Left lung (tissue), 10 donors: ENCODE results near the gene SLC39A2. TPM values are rescaled to one million over a fixed set of nuclear protein-coding genes. Genes with fewer than 3 reads are reported as not detected.
"Not testable (repeated sequence)": the region's sequence is repeated elsewhere in the genome, so short reads cannot be mapped to it uniquely, and the experiment has no call there.

ENCODE experiments used
- ATAC-seq: fragments of 200-7000 bp; cut with Tn5 transposase; one replicate; pipeline ENCODE4 v1.9.1; 2020; ENCODE audit warnings: moderate library complexity
- DNase-seq, 4 donors: peaks; one replicate each; pipeline ENCODE4 v3.0.0-alpha.2; 2013 to 2020
- H3K27ac ChIP-seq, 2 donors: fragments of 200-600 bp; sonication (generic) in 1 of 2; one replicate each; pipeline versions ENCODE4 v1.5.0 to v1.8.0; 2020 to 2021
- H3K27me3 ChIP-seq, 2 donors: fragments of 200-600 bp; sonication (generic) in 1 of 2; one replicate each; pipeline versions ENCODE4 v1.5.0 to v1.8.0; 2020 to 2021
- H3K36me3 ChIP-seq, 2 donors: fragments of 200-600 bp; sonication (generic) in 1 of 2; one replicate each; pipeline versions ENCODE4 v1.5.0 to v1.8.0; 2020 to 2021
- H3K4me1 ChIP-seq, 2 donors: fragments of 200-600 bp; one replicate each; pipeline ENCODE4 v1.8.0; 2021
- H3K4me3 ChIP-seq, 2 donors: fragments of 200-600 bp; sonication (generic) in 1 of 2; one replicate each; pipeline versions ENCODE4 v1.5.0 to v1.8.0; 2020 to 2021; ENCODE audit warnings: mild to moderate bottlenecking in 1 of 2
- H3K9me3 ChIP-seq, 2 donors: fragments of 200-600 bp; sonication (generic) in 1 of 2; one replicate each; pipeline versions ENCODE4 v1.5.0 to v1.8.0; 2020 to 2021
- intact Hi-C, 2 donors: fragments of 100-400 bp; cut with DNase I; formaldehyde crosslinking; loops; one replicate each; pipeline versions ENCODE4 v1.11.2 to v1.14.2; 2022
- polyA plus RNA-seq, 6 donors: library from polyadenylated mRNA; unstranded; fragments of 120-200 nt; gene quantifications; one replicate each; pipeline ENCODE4 v1.2.1, GENCODE V29; 2013; ENCODE audit not compliant: insufficient read length in 6 of 6
- total RNA-seq, 2 donors: library from RNA; stranded (reverse); fragmentation: NEBNext Ultra II Directional; extraction: Animal tissue kit (Norgen Biotek cat#: 25700); gene quantifications; one replicate each; pipeline ENCODE4 v1.2.1, GENCODE V29; 2021
- TF ChIP-seq, protein P1 (sequence below), 2 donors: fragments of 200-600 bp; sonication (generic) in 1 of 2; IDR thresholded peaks; one replicate each; pipeline versions ENCODE4 v1.5.0 to v1.8.0; 2021; ENCODE audit warnings: antibody characterized with exemption in 2 of 2
- donor health status: DM: no; HTN: yes; CAD: no.
- donor health status: DM: no; HTN: no; CAD: no.

SLC39A2 gene
- total and polyA plus RNA-seq, 8 donors = 0.10 to 0.50 (median 0.28) TPM; not detected in 2

DNA sequence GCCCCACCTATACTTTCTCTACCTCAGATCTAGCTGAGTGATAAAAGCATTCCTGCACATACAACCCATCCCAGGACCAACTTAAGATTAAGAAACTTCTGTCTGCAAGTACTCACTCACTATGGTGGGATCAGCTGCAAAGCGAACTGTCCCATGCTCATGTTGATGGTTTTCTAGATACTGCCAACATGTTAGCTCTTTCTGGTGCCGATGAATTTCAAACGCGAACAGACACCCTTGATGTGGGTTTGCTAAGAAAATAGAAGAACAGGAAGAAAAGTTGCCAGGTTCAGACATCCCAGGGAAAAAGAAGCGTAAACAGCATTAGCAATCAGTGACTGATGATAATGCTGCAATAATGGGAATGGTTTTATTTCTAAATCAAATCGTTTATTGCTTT lies 1.5 kb upstream of the SLC39A2 start:
- Histone ChIP-seq H3K36me3 (peaks cover 0 to 55% of the 10 kb centered on the region in 2 donors), H3K27me3 (no peaks in the 10 kb centered on the region), H3K9me3 (no peaks in the 10 kb centered on the region), H3K4me3 (no peak overlapping the region), H3K27ac (no peak overlapping the region), H3K4me1 (no peaks in the 10 kb centered on the region)
- DNase-seq = no peak
- TF ChIP-seq, protein P1, sequence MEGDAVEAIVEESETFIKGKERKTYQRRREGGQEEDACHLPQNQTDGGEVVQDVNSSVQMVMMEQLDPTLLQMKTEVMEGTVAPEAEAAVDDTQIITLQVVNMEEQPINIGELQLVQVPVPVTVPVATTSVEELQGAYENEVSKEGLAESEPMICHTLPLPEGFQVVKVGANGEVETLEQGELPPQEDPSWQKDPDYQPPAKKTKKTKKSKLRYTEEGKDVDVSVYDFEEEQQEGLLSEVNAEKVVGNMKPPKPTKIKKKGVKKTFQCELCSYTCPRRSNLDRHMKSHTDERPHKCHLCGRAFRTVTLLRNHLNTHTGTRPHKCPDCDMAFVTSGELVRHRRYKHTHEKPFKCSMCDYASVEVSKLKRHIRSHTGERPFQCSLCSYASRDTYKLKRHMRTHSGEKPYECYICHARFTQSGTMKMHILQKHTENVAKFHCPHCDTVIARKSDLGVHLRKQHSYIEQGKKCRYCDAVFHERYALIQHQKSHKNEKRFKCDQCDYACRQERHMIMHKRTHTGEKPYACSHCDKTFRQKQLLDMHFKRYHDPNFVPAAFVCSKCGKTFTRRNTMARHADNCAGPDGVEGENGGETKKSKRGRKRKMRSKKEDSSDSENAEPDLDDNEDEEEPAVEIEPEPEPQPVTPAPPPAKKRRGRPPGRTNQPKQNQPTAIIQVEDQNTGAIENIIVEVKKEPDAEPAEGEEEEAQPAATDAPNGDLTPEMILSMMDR (IDR thresholded peaks at IDR 0.05) = no peak
- intact Hi-C loops = no loop called here
- ATAC-seq = no peak

DNA sequence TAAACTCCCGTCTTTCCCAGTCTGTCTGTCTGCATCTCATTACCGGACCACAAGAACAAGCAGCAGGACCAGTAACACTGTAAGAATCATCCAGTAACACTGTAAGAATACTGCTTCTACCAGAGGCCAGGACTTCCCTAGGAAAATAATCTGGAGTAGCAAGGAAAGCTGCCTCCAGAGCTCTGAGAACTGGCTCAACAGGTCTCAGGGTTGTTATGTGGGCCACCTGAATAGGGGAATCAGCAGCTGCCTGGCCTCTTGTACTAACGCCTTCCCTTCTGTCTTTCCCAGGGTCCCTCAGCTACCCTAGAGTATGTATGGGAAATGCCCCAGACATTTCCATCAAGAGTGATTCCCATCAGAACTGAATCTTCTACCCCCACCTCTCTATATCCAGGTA lies 954 bp upstream of the SLC39A2 start:
- DNase-seq (peak in 1 of 4 donors; percentile 55), ATAC-seq (peak; percentile 17)
- no peak overlapping the region for H3K27ac ChIP-seq
- H3K4me1 ChIP-seq = no peaks in the 10 kb centered on the region
- TF ChIP-seq, protein P1 (IDR thresholded peaks at IDR 0.05) = no peak
- intact Hi-C loops = no loop called here
- H3K9me3 ChIP-seq = no peaks in the 10 kb centered on the region
- no peaks in the 10 kb centered on the region for H3K27me3 ChIP-seq
- H3K4me3 ChIP-seq = no peak overlapping the region
- peaks cover 0 to 49% of the 10 kb centered on the region in 2 donors for H3K36me3 ChIP-seq

DNA sequence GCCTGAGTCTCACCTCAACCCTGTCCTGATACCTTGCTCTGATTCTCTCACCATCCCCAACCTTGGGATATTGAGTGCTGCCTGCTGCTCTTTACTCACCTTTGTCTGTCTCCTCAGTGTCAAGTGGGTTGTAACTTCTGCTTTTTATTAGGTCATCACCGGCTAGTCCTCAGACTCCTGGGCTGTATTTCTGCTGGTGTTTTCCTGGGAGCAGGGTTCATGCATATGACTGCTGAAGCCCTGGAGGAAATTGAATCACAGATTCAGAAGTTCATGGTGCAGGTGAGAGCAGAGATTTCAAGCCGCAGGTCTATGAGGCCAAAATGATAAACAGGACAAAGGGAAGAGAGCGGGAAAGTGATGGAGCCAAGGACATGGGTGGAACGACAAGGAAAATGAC lies 498 bp downstream of the SLC39A2 start:
- Histone ChIP-seq H3K27me3 (no peaks in the 10 kb centered on the region), H3K36me3 (peaks cover 0 to 35% of the 10 kb centered on the region in 2 donors), H3K4me3 (no peak overlapping the region), H3K4me1 (no peaks in the 10 kb centered on the region), H3K9me3 (no peaks in the 10 kb centered on the region), H3K27ac (no peak overlapping the region)
- intact Hi-C loops = no loop called here
- TF ChIP-seq, protein P1 (IDR thresholded peaks at IDR 0.05) = no peak
- ATAC-seq (no peak), DNase-seq (no peak)

DNA sequence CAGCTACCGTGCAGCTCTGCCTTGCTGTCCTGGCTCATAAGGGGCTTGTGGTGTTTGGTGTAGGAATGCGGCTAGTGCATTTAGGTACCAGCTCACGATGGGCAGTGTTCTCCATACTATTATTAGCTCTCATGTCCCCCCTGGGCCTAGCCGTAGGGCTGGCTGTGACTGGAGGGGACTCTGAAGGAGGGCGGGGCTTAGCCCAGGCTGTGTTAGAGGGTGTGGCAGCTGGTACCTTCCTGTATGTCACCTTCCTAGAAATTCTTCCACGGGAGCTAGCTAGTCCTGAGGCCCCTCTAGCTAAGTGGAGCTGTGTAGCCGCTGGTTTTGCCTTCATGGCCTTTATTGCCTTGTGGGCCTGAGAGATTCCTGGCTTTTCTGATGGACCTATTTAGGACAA lies 2.1 kb downstream of the SLC39A2 start:
- Histone ChIP-seq H3K27me3 (no peaks in the 10 kb centered on the region), H3K36me3 (peaks cover 0 to 18% of the 10 kb centered on the region in 2 donors), H3K4me3 (no peak overlapping the region), H3K27ac (no peak overlapping the region), H3K4me1 (no peaks in the 10 kb centered on the region), H3K9me3 (no peaks in the 10 kb centered on the region)
- ATAC-seq = no peak
- TF ChIP-seq, protein P1 (IDR thresholded peaks at IDR 0.05) = no peak
- intact Hi-C loops = no loop called here
- no peak for DNase-seq

DNA sequence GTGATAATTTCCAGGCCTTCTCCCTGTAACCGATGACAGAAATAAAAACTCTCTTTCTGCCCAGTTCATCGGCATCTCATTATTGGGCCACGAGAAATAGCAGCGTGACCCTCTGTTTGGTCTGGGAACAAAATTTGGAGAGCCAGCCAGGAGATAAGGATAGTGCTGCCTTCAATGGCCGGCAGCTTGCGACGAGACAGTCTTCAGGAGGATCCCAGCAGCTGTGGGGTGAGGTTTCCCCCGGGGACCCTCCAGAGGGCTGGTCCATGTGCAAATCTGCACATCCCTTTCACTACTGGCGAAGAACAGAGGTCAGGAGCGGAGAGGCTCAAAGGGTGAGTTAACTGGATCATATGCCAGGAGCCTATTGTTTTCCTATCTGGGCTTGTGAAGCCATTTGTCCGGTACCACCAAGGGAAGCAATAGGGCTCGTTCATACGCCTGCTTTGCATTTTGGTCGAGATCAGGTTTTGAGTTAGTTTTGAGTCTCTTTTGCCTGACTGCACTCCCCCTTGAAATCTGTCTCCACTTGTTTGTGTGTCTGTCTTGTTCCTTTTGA lies 4.8 kb downstream of the SLC39A2 start:
- H3K9me3 ChIP-seq = no peaks in the 10 kb centered on the region
- no peaks in the 10 kb centered on the region for H3K27me3 ChIP-seq
- H3K27ac ChIP-seq = no peak overlapping the region
- no peak overlapping the region for H3K4me3 ChIP-seq
- DNase-seq (no peak), ATAC-seq (no peak)
- no peaks in the 10 kb centered on the region for H3K36me3 ChIP-seq
- H3K4me1 ChIP-seq = no peaks in the 10 kb centered on the region
- TF ChIP-seq, protein P1 (IDR thresholded peaks at IDR 0.05) = no peak
- intact Hi-C loops = no loop called here

DNA sequence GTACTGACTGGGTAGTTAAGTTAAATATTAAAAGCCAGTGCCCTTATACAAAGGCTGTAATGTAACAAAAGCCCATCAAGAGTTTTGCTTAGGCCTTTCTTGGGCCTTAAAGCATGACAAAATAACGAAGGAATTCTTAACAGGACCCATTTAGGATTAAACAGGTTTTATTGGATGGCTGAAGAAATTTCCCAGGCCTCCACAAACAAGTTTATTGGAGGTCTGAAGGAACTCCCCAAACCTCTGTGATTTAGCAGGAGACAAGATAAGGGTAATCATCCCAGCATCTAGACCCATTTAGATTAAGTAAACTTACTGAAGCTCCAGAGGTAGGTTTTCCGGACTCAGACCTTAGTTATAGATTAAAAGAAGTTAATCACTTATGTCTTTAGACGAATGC lies 10.6 kb downstream of the SLC39A2 start:
- intact Hi-C loops, ATAC-seq, H3K27me3 ChIP-seq, H3K27ac ChIP-seq, H3K9me3 ChIP-seq, H3K4me3 ChIP-seq, DNase-seq, H3K4me1 ChIP-seq, H3K36me3 ChIP-seq: not testable (repeated sequence)
